Esophagus muscularis mucosa (tissue), 4 donors: Measurements from ENCODE around the gene ANKRD16.

Experiments used
- EP300 ChIP-seq: sonication (generic); formaldehyde crosslinking; IDR thresholded peaks from one replicate; pipeline ENCODE4 v1.6.1; 2017; ENCODE audit warnings: antibody characterized with exemption
- POLR2A ChIP-seq: fragments of 450-650 bp; IDR thresholded peaks from one replicate; pipeline ENCODE4 v1.6.1; 2017; ENCODE audit warnings: antibody characterized with exemption, moderate library complexity, mild to moderate bottlenecking, low read depth
- POLR2AphosphoS5 ChIP-seq, 2 donors: sonication (generic); formaldehyde crosslinking; IDR thresholded peaks; one replicate each; pipeline ENCODE4 v1.6.1; 2017; ENCODE audit warnings: antibody characterized with exemption in 2 of 2
- TF ChIP-seq, protein P1 (sequence below), 3 experiments: fragments of 200-600 bp in 2 of 3; fragments of 450-650 bp in 1 of 3; sonication (generic) in 2 of 3; IDR thresholded peaks; one replicate each; pipeline ENCODE4 v1.5.1; 2017 to 2019; ENCODE audit warnings: antibody characterized with exemption in 3 of 3, mild to moderate bottlenecking in 2 of 3, moderate library complexity in 1 of 3

DNA sequence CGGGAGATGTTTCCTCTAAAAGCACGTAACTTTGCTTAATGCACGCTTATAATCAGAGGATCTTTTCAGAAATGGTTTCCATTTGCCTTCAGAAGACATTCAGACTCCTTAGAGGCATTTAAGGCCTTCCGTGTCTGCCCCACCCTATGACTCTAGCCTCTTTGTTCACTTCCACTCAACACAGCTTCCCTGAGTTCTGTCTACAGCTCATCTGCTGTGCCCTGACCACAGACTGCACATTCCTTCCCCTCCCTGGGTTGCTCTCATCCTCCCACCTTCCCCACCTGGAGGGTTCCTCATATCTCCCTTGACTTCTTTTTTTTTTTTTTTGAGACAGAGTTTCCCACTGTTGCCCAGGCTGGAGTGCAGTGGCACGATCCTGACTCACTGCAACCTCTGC, 17.0 kb upstream of the ANKRD16 start:
- TF ChIP-seq, protein P1, sequence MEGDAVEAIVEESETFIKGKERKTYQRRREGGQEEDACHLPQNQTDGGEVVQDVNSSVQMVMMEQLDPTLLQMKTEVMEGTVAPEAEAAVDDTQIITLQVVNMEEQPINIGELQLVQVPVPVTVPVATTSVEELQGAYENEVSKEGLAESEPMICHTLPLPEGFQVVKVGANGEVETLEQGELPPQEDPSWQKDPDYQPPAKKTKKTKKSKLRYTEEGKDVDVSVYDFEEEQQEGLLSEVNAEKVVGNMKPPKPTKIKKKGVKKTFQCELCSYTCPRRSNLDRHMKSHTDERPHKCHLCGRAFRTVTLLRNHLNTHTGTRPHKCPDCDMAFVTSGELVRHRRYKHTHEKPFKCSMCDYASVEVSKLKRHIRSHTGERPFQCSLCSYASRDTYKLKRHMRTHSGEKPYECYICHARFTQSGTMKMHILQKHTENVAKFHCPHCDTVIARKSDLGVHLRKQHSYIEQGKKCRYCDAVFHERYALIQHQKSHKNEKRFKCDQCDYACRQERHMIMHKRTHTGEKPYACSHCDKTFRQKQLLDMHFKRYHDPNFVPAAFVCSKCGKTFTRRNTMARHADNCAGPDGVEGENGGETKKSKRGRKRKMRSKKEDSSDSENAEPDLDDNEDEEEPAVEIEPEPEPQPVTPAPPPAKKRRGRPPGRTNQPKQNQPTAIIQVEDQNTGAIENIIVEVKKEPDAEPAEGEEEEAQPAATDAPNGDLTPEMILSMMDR (IDR thresholded peaks at IDR 0.05), result no peak
- TF ChIP-seq POLR2A (no peak), EP300 (no peak), POLR2AphosphoS5 (IDR thresholded peaks at IDR 0.05) (no peak)
